K562 (cell line): ENCODE measurements around the gene SEPTIN1. TPM values are rescaled to one million over a fixed set of nuclear protein-coding genes. Genes with fewer than 3 reads are reported as not detected.

ENCODE experiments used
- BDP1 ChIP-seq: IDR thresholded peaks from 3 replicates; pipeline ENCODE4 v1.6.1; 2011; ENCODE audit not compliant: insufficient read length, insufficient read depth
- CCAR2 ChIP-seq: fragments of 200-400 bp; formaldehyde crosslinking; IDR thresholded peaks from 2 replicates; pipeline ENCODE4 v1.6.1; 2017; ENCODE audit warnings: mild to moderate bottlenecking, low read depth, low read length
- CTBP1 ChIP-seq: fragments of 450-650 bp; IDR thresholded peaks from 2 replicates; pipeline ENCODE4 v1.6.1; 2016; ENCODE audit warnings: borderline replicate concordance
- E2F8 ChIP-seq: fragments of 450-650 bp; IDR thresholded peaks from 2 replicates; pipeline ENCODE4 v1.7.1; 2018; ENCODE audit warnings: mild to moderate bottlenecking, low read depth; ENCODE audit not compliant: partially characterized antibody
- ELF4 ChIP-seq: fragments of 450-650 bp; formaldehyde crosslinking; IDR thresholded peaks from 2 replicates; pipeline ENCODE4 v1.4.0; 2022; ENCODE audit warnings: missing genetic modification characterization
- HMBOX1 ChIP-seq: sonication (generic); IDR thresholded peaks from 2 replicates; pipeline ENCODE4 v1.6.1; 2016
- NFRKB ChIP-seq: fragments of 450-650 bp; IDR thresholded peaks from 2 replicates; pipeline ENCODE4 v1.6.1; 2016; ENCODE audit warnings: low read depth
- NR2C1 ChIP-seq, 2 experiments: fragments of 450-650 bp; IDR thresholded peaks; 2 replicates each; pipeline ENCODE4 v1.6.1; 2017; ENCODE audit warnings: mild to moderate bottlenecking in 2 of 2, antibody characterized with exemption in 1 of 2, inconsistent platforms in 1 of 2, missing compliant biosample characterization in 1 of 2, missing genetic modification characterization in 1 of 2
- NR2C2 ChIP-seq, 2 experiments: fragments of 200-800 bp in 1 of 2; sonication (Bioruptor generic) in 1 of 2; sonication (generic) in 1 of 2; formaldehyde crosslinking in 1 of 2; IDR thresholded peaks; 2 replicates each; pipeline versions ENCODE4 v1.6.1 to v1.8.0; 2016 to 2022; ENCODE audit warnings: mild to moderate bottlenecking in 1 of 2, missing compliant biosample characterization in 1 of 2, missing genetic modification characterization in 1 of 2, missing genetic modification reagents in 1 of 2
- RFX7 ChIP-seq: fragments of 250-450 bp; sonication (Bioruptor Pico); IDR thresholded peaks from 2 replicates; pipeline ENCODE4 v1.5.1; 2021; ENCODE audit warnings: mild to moderate bottlenecking
- SMARCA4 ChIP-seq: fragments of 450-650 bp; IDR thresholded peaks from 2 replicates; pipeline ENCODE4 v1.6.1; 2016
- SMARCB1 ChIP-seq: IDR thresholded peaks from 2 replicates; pipeline ENCODE4 v1.6.1; 2011; ENCODE audit warnings: improper control_type of control experiment, low read depth; ENCODE audit not compliant: insufficient read length
- ZEB2 ChIP-seq: fragments of 450-650 bp; IDR thresholded peaks from 2 replicates; pipeline ENCODE4 v1.6.1; 2016
- ZNF12 ChIP-seq: sonication (generic); formaldehyde crosslinking; IDR thresholded peaks from 2 replicates; pipeline ENCODE4 v1.4.0; 2020; ENCODE audit warnings: mild to moderate bottlenecking, missing genetic modification reagents
- ZNF165 ChIP-seq: fragments of 250-450 bp; sonication (Bioruptor Pico); IDR thresholded peaks from 2 replicates; pipeline ENCODE4 v1.4.0; 2020; ENCODE audit warnings: borderline replicate concordance
- ZNF263 ChIP-seq: sonication (generic); formaldehyde crosslinking; IDR thresholded peaks from 2 replicates; pipeline ENCODE4 v1.8.0; 2022; ENCODE audit warnings: mild to moderate bottlenecking, missing genetic modification reagents, borderline replicate concordance
- ZNF274 ChIP-seq: IDR thresholded peaks from 2 replicates; pipeline ENCODE4 v1.6.1; 2011; ENCODE audit warnings: low read depth, mild to moderate bottlenecking, low read length, moderate library complexity, borderline replicate concordance
- ZNF589 ChIP-seq: fragments of 200-800 bp; sonication (Bioruptor generic); IDR thresholded peaks from 2 replicates; pipeline ENCODE4 v1.6.1; 2016; ENCODE audit warnings: low read depth, missing genetic modification characterization, missing compliant biosample characterization
- ZNF609 ChIP-seq: sonication (generic); formaldehyde crosslinking; IDR thresholded peaks from 2 replicates; pipeline ENCODE4 v1.8.1; 2023; ENCODE audit warnings: missing genetic modification reagents, mild to moderate bottlenecking, borderline replicate concordance
- polyA plus RNA-seq, 8 experiments: library from polyadenylated mRNA; depleted of rRNA in 4 of 8; stranded (reverse) in 5 of 8; unstranded in 3 of 8; fragments of >200 nt; fragmentation: Nextera tagmentation in 2 of 8; fragmentation: Illumina TruSeq in 1 of 8; extraction: Ambion mirVana in 2 of 8; extraction: Trizol in 1 of 8; gene quantifications; 2 replicates each; pipeline versions ENCODE4 v1.2.1 to v1.2.3, GENCODE V29; 2011 to 2014; ENCODE audit warnings: inconsistent platforms in 1 of 8, missing spikeins in 1 of 8
- total RNA-seq, 7 experiments: library from RNA; depleted of rRNA in 6 of 7; stranded (reverse); fragments of >200 nt in 6 of 7; fragmentation: Illumina TruSeq in 2 of 7; extraction: Trizol in 2 of 7; gene quantifications; 2 replicates each; pipeline versions ENCODE4 v1.2.1 to v1.2.3, GENCODE V29; 2011 to 2021; ENCODE audit warnings: low replicate concordance in 1 of 7

Gene SEPTIN1
- total and polyA plus RNA-seq, 9 of the 15 experiments (the other 6 are each of a cell fraction or from before 2014, with no cell fraction given), result 0.23 to 5.6 (median 1.7) TPM; not detected in 1

- peak; percentile 98 for TF ChIP-seq NR2C1 (IDR thresholded peaks at IDR 0.05)
- TF ChIP-seq NR2C1 (tag; IDR thresholded peaks at IDR 0.05), result peak; percentile 99
- no peak for TF ChIP-seq ZEB2
- peak; percentile 53; the same call in 1 of the 2 replicates for TF ChIP-seq ZNF589
- TF ChIP-seq RFX7 (CRISPR knock-in tag), result no peak
- TF ChIP-seq ZNF609 (CRISPR knock-in tag), result no peak
- no peak for TF ChIP-seq ZNF274
- TF ChIP-seq ZNF12 (CRISPR knock-in tag), result 0 out of 2 replicates have a peak, but pooled peaks have one; percentile 11
- no peak; the same call in 1 of the 2 replicates for TF ChIP-seq NFRKB
- TF ChIP-seq HMBOX1, result no peak
- TF ChIP-seq CTBP1, result peak; percentile 46; the same call in 1 of the 2 replicates
- TF ChIP-seq E2F8, result peak; percentile 100
- no peak for TF ChIP-seq CCAR2
- TF ChIP-seq ELF4 (CRISPR knock-in tag), result peak; percentile 81; the same call in 1 of the 2 replicates
- no peak for TF ChIP-seq BDP1
- peak; percentile 42; the same call in 1 of the 2 replicates for TF ChIP-seq SMARCA4
- peak; percentile 11; the same call in 1 of the 2 replicates for TF ChIP-seq ZNF263 (CRISPR knock-in tag)
- TF ChIP-seq ZNF165 (CRISPR knock-in tag), result no peak
- TF ChIP-seq NR2C2 (CRISPR knock-in tag; IDR thresholded peaks at IDR 0.05), result peak; percentile 89
- peak; percentile 100 for TF ChIP-seq NR2C2 (tag; IDR thresholded peaks at IDR 0.05)
- TF ChIP-seq SMARCB1, result no peak
These were observed 27.0 kb downstream of the SEPTIN1 start, which contains the start of gene CD2BP2 (continued) for GRCh38 chr16:30355144-30355953.
